Camera-type eye (tissue), 1 donor: ENCODE data around the gene ZW10. TPM values are rescaled to one million over a fixed set of nuclear protein-coding genes. Genes with fewer than 3 reads are reported as not detected.

ENCODE experiments used
- total RNA-seq: library from RNA; depleted of rRNA; stranded (reverse); fragments of >200 nt; gene quantifications from one replicate; pipeline ENCODE4 v1.2.3, GENCODE V29; 2014

Gene ZW10, protein sequence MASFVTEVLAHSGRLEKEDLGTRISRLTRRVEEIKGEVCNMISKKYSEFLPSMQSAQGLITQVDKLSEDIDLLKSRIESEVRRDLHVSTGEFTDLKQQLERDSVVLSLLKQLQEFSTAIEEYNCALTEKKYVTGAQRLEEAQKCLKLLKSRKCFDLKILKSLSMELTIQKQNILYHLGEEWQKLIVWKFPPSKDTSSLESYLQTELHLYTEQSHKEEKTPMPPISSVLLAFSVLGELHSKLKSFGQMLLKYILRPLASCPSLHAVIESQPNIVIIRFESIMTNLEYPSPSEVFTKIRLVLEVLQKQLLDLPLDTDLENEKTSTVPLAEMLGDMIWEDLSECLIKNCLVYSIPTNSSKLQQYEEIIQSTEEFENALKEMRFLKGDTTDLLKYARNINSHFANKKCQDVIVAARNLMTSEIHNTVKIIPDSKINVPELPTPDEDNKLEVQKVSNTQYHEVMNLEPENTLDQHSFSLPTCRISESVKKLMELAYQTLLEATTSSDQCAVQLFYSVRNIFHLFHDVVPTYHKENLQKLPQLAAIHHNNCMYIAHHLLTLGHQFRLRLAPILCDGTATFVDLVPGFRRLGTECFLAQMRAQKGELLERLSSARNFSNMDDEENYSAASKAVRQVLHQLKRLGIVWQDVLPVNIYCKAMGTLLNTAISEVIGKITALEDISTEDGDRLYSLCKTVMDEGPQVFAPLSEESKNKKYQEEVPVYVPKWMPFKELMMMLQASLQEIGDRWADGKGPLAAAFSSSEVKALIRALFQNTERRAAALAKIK
- 25.2 TPM for total RNA-seq

DNA sequence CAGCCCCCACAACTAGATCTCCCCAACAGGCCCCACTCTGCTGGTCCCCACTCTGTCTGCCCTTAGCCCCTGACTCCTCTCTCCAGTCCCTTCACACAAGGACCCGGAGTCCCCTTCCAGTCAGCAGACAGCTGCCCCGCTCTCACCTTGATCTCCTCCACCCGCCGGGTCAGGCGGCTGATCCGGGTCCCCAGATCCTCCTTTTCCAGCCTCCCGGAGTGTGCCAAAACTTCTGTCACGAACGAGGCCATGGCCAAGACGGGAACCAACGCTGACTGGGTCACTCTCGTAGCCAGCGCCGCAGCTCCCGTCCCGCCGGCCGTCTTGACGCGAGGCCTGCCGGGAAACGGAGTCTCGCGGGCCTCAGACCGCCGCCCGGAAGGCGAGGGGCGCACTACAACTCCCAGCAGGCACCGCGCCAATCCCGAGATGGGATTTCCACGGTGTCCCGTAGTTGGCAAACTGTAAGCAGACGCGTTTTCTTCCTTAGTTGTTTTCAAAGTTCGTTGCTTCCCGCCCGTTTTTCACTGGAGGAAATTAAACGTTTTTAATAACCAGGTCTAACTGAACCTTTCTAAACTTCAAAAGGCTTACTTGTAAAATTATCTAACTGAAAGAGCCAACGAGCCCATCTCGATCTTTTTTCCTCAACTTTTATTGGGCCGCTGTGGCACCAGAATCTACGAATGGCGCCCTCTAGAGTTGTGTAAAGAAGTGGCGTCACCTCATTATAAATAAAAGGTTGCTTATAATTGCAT is at the start of gene ZW10:
ZW10 (minus strand) TSS at position 277 of the 758 bp plus-strand sequence; CDS start at position 251, 26 bp downstream.

GRCh38 chr11:113779496-113779895 is 6.0 kb upstream of the ZW10 start, which contains the start of gene CLDN25:
Gene CLDN25, plus strand, starts transcription at chr11:113779796. Its CDS starts 0 bp downstream, at chr11:113779796.

GRCh38 chr11:113705871-113706655 is 67.4 kb downstream of the ZW10 start, which contains the start of gene TMPRSS5:
Gene TMPRSS5, minus strand, starts transcription at chr11:113706308. Its CDS starts 84 bp downstream, at chr11:113706224.

Other genes with a start within 250 kb of the ZW10 start
- gene TMPRSS5, start 67.4 kb downstream of the ZW10 start, total RNA-seq: 5.1 TPM
- not detected for gene CLDN25, start 6.1 kb upstream of the ZW10 start, total RNA-seq
- 62.9 TPM for gene USP28, start 101.9 kb upstream of the ZW10 start, total RNA-seq
- gene HTR3B, start 131.1 kb upstream of the ZW10 start, total RNA-seq: not detected
- gene HTR3A, start 201.4 kb upstream of the ZW10 start, total RNA-seq: 0.16 TPM